Psoas muscle (tissue), 8 donors: ENCODE measurements around the gene PIM3. TPM values are rescaled to one million over a fixed set of nuclear protein-coding genes. Genes with fewer than 3 reads are reported as not detected.

Source experiments
- ATAC-seq, 4 donors: fragments of 200-7000 bp; cut with Tn5 transposase; one replicate each; pipeline ENCODE4 v1.9.1; 2020; ENCODE audit warnings: moderate library complexity in 3 of 4, mild to moderate bottlenecking in 2 of 4
- DNase-seq, 2 donors: peaks; one replicate each; pipeline ENCODE4 v3.0.0-alpha.2; 2020
- H3K27ac ChIP-seq: fragments of 200-600 bp; one replicate; pipeline ENCODE4 v1.8.0; 2022
- H3K27me3 ChIP-seq, 3 donors: fragments of 200-600 bp in 1 of 3; one replicate each; pipeline versions ENCODE4 v1.6.1 to v1.8.0; 2013 to 2022; ENCODE audit warnings: low read length in 2 of 3, mild to moderate bottlenecking in 2 of 3, moderate library complexity in 1 of 3; ENCODE audit not compliant: insufficient read depth in 3 of 3
- H3K36me3 ChIP-seq, 2 donors: fragments of 200-600 bp in 1 of 2; one replicate each; pipeline versions ENCODE4 v1.6.1 to v1.8.0; 2013 to 2022; ENCODE audit warnings: low read depth in 1 of 2, mild to moderate bottlenecking in 1 of 2, moderate library complexity in 1 of 2; ENCODE audit not compliant: insufficient read depth in 1 of 2
- H3K4me1 ChIP-seq: fragments of 200-600 bp; one replicate; pipeline ENCODE4 v1.8.0; 2022
- H3K4me3 ChIP-seq: fragments of 200-600 bp; one replicate; pipeline ENCODE4 v1.8.0; 2022; ENCODE audit warnings: mild to moderate bottlenecking
- H3K9me3 ChIP-seq: fragments of 200-600 bp; one replicate; pipeline ENCODE4 v1.8.0; 2022
- CTCF ChIP-seq: fragments of 200-600 bp; IDR thresholded peaks from one replicate; pipeline ENCODE4 v1.8.0; 2022; ENCODE audit warnings: antibody characterized with exemption
- WGBS, 3 donors: extraction: QIAGEN DNeasy Blood & Tissue Kit; methylation state at CpG; one replicate each; pipeline versions ENCODE4 v1.1.6 to v1.1.7; 2013; 5-methylcytosine and 5-hydroxymethylcytosine counted together
- intact Hi-C, 2 donors: fragments of 100-400 bp; cut with DNase I; formaldehyde crosslinking; loops; one replicate each; pipeline versions ENCODE4 v1.11.0 to v1.14.2; 2022
- polyA plus RNA-seq, 3 donors: library from polyadenylated mRNA; stranded (reverse); fragments of 200-250 nt; gene quantifications; one replicate each; pipeline ENCODE4 v1.2.3, GENCODE V29; 2013
- total RNA-seq, 4 donors: library from RNA; stranded (reverse); fragmentation: NEBNext Ultra II Directional in 2 of 4; extraction: Animal tissue kit (Norgen Biotek cat#: 25700) in 2 of 4; gene quantifications; one replicate each; pipeline versions ENCODE4 v1.2.1 to v1.2.4, GENCODE V29; 2021 to 2023
- donor health status: healthy with polysubstance abuse.
- donor health status: DM: no; HTN: no; CAD: no; lungs with moderate emphysema.
- donor health status: Bipolar disorder and iron deficiency.
- donor health status: healthy.
- donor health status: DM: yes; HTN: yes; CAD: no.
- donor health status: DM: no; HTN: no; CAD: no.
- donor health status: DM: no; HTN: no; CAD: no.
- donor health status: DM: yes; HTN: yes; CAD: no.

PIM3 gene
- total and polyA plus RNA-seq, 7 donors = 40.5 to 128 (median 79.0) TPM

GRCh38 chr22:49914256-49914655 lies 46.3 kb upstream of the PIM3 start:
- H3K27me3 ChIP-seq = no peaks in the 10 kb centered on the region
- DNase-seq (peak in 1 of 2 donors; percentile 26), ATAC-seq (no peak)
- no peak for TF ChIP-seq CTCF
- H3K9me3 ChIP-seq = no peaks in the 10 kb centered on the region
- no peak overlapping the region for H3K27ac ChIP-seq
- no peak overlapping the region for H3K4me3 ChIP-seq
- H3K4me1 ChIP-seq = peaks cover 10% of the 10 kb centered on the region
- intact Hi-C loops = loop anchor here in 1 of 2 donors (10.0 kb wide), 1 partner anchor 59 kb away; the partner anchor contains the start of gene ZBED4
- H3K36me3 ChIP-seq = peaks cover 2 to 43% of the 10 kb centered on the region in 2 donors
- WGBS, 3 donors = 85 to 88% (median 87%) methylated on average over 12 of the region's 12 CpGs

GRCh38 chr22:49915610-49916009 lies 45.0 kb upstream of the PIM3 start:
- DNase-seq = peak; percentile 10 to 47
- WGBS, 3 donors = 89 to 94% (median 92%) methylated on average over 12 of the region's 12 CpGs
- intact Hi-C loops = loop anchor here in 1 of 2 donors (10.0 kb wide), 1 partner anchor 61 kb away; the partner anchor contains the start of gene ZBED4

GRCh38 chr22:49916831-49917230 lies 43.7 kb upstream of the PIM3 start:
- Histone ChIP-seq H3K36me3 (peaks cover 5 to 38% of the 10 kb centered on the region in 2 donors), H3K27me3 (no peaks in the 10 kb centered on the region), H3K9me3 (no peaks in the 10 kb centered on the region), H3K27ac (no peak overlapping the region), H3K4me3 (peak overlapping the region; percentile 91), H3K4me1 (peaks cover 12% of the 10 kb centered on the region)
- 87 to 92% (median 90%) methylated on average over 11 of the region's 11 CpGs for WGBS, 3 donors
- ATAC-seq (no peak), DNase-seq (no peak)
- TF ChIP-seq CTCF = no peak
- intact Hi-C loops = loop anchor here in 1 of 2 donors (10.0 kb wide), 1 partner anchor 62 kb away; the partner anchor contains the start of gene ZBED4

More at GRCh38 chr22:49915610-49916009, 45.0 kb upstream of the PIM3 start:
- no peak for TF ChIP-seq CTCF
- Histone ChIP-seq H3K4me1 (peaks cover 12% of the 10 kb centered on the region), H3K27me3 (no peaks in the 10 kb centered on the region), H3K4me3 (no peak overlapping the region), H3K27ac (no peak overlapping the region), H3K9me3 (no peaks in the 10 kb centered on the region), H3K36me3 (peaks cover 5 to 36% of the 10 kb centered on the region in 2 donors)
- no peak for ATAC-seq

- Histone ChIP-seq H3K27ac (peak within 1 kb of the TSS; percentile 95), H3K27me3 (no peaks in the 10 kb centered on the region), H3K36me3 (peaks cover 5 to 31% of the 10 kb centered on the region in 2 donors), H3K4me1 (peaks cover 12% of the 10 kb centered on the region), H3K9me3 (no peaks in the 10 kb centered on the region), H3K4me3 (peak within 1 kb of the TSS; percentile 91)
- peak; percentile 99 for DNase-seq
- intact Hi-C loops = loop anchor here (2.0 to 10.0 kb wide), 2 partner anchors 63 kb away; partner anchors contain the start of gene ZBED4 (in 1 of the 2)
- peak; percentile 98 to 99 (median 98) for ATAC-seq
- WGBS, 3 donors = 0 to 2% (median 0%) methylated on average over 55 to 103 of the region's 103 CpGs
- no peak for TF ChIP-seq CTCF
Measured at GRCh38 chr22:49917974-49918910, 42.3 kb upstream of the PIM3 start, which contains the start of the genes ALG12 and CRELD2. Gene ALG12 (minus strand): TSS chr22:49918438. CDS start chr22:49913765, 4,673 bp downstream. Gene CRELD2 (plus strand): TSS chr22:49918634. CDS start chr22:49918770, 136 bp downstream.
